OCI-M1 (cell line): Measurements from ENCODE around the gene LGALS7.
"Not testable (repeated sequence)": the region's sequence is repeated elsewhere in the genome, so short reads cannot be mapped to it uniquely, and the experiment has no call there.

ENCODE experiments used
- DNase-seq: peaks from one replicate; lab custom pipeline; 2025; lab: John Stamatoyannopoulos, UW

LGALS7 gene

GRCh38 chr19:38770949-38771275 is 2.4 kb downstream of the LGALS7 start:
- DNase-seq = not testable (repeated sequence)

GRCh38 chr19:38770228-38770948 is 2.9 kb downstream of the LGALS7 start:
- DNase-seq = not testable (repeated sequence)

- peak; percentile 51 for DNase-seq
Measured at GRCh38 chr19:38769635-38770211, 3.6 kb downstream of the LGALS7 start.

- no peak for DNase-seq
Measured at GRCh38 chr19:38766276-38767047, 6.9 kb downstream of the LGALS7 start.

- DNase-seq = no peak
Measured at GRCh38 chr19:38765214-38765613, 8.1 kb downstream of the LGALS7 start.

GRCh38 chr19:38763795-38764220 is 9.5 kb downstream of the LGALS7 start:
- no peak for DNase-seq

- DNase-seq = not testable (repeated sequence)
Measured at GRCh38 chr19:38761884-38762389, 11.4 kb downstream of the LGALS7 start.

GRCh38 chr19:38760805-38761517 is 12.4 kb downstream of the LGALS7 start:
- not testable (repeated sequence) for DNase-seq

- DNase-seq = peak; percentile 68
Measured at GRCh38 chr19:38759590-38760003, 13.7 kb downstream of the LGALS7 start.

- not testable (repeated sequence) for DNase-seq
Measured at GRCh38 chr19:38754196-38754595, 19.1 kb downstream of the LGALS7 start.

- DNase-seq = peak; percentile 16
Measured at GRCh38 chr19:38753783-38754182, 19.5 kb downstream of the LGALS7 start.

GRCh38 chr19:38745316-38745715 is 28.0 kb downstream of the LGALS7 start:
- no peak for DNase-seq

GRCh38 chr19:38744874-38745273 is 28.4 kb downstream of the LGALS7 start:
- no peak for DNase-seq

GRCh38 chr19:38744298-38744681 is 29.0 kb downstream of the LGALS7 start, which contains the start of gene CAPN12:
Gene CAPN12, minus strand, starts transcription at chr19:38744474. Its CDS starts 309 bp downstream, at chr19:38744165.
- DNase-seq = no peak

- no peak for DNase-seq
Measured at GRCh38 chr19:38743394-38744297, 29.7 kb downstream of the LGALS7 start.

GRCh38 chr19:38742906-38743305 is 30.4 kb downstream of the LGALS7 start:
- no peak for DNase-seq

GRCh38 chr19:38742296-38742695 is 31.0 kb downstream of the LGALS7 start:
- no peak for DNase-seq

- no peak for DNase-seq
Measured at GRCh38 chr19:38741670-38742069, 31.6 kb downstream of the LGALS7 start.

- no peak for DNase-seq
Measured at GRCh38 chr19:38740932-38741331, 32.4 kb downstream of the LGALS7 start.

- DNase-seq = no peak
Measured at GRCh38 chr19:38740257-38740592, 33.1 kb downstream of the LGALS7 start.
